GM10266 (cell line): ENCODE measurements around the gene EXD3.

Source experiments
- DNase-seq: peaks from one replicate; pipeline ENCODE4 v3.0.0; 2012; ENCODE audit errors: extremely low spot score
- CTCF ChIP-seq: IDR thresholded peaks from 2 replicates; pipeline ENCODE4 v1.5.1; 2012; ENCODE audit warnings: mild to moderate bottlenecking, low read depth; ENCODE audit not compliant: control insufficient read depth, insufficient read depth; ENCODE audit errors: missing control alignments

The EXD3 gene

GRCh38 chr9:137460363-137461315, 37.7 kb upstream of the EXD3 start:
- no peak for TF ChIP-seq CTCF
- DNase-seq: no peak

- DNase-seq: no peak
- TF ChIP-seq CTCF: no peak
These were observed 36.8 kb upstream of the EXD3 start for GRCh38 chr9:137459601-137460362.

- TF ChIP-seq CTCF: no peak
- DNase-seq: peak; percentile 100
These were observed 36.2 kb upstream of the EXD3 start, which contains the start of gene NSMF for GRCh38 chr9:137459152-137459600. NSMF (minus strand) TSS chr9:137459334; CDS start chr9:137459102, 232 bp downstream.

GRCh38 chr9:137458194-137459151, 35.5 kb upstream of the EXD3 start:
- DNase-seq: no peak

GRCh38 chr9:137457406-137458193, 34.6 kb upstream of the EXD3 start:
- no peak for DNase-seq
- TF ChIP-seq CTCF: no peak

More at GRCh38 chr9:137458194-137459151, 35.5 kb upstream of the EXD3 start:
- no peak for TF ChIP-seq CTCF

- TF ChIP-seq CTCF: no peak
- no peak for DNase-seq
These were observed 34.0 kb upstream of the EXD3 start for GRCh38 chr9:137456864-137457405.
